ENCODE results near the gene THAP11.
"Not testable (repeated sequence)": the region's sequence is repeated elsewhere in the genome, so short reads cannot be mapped to it uniquely, and the experiment has no call there.

THAP11 gene

DNA sequence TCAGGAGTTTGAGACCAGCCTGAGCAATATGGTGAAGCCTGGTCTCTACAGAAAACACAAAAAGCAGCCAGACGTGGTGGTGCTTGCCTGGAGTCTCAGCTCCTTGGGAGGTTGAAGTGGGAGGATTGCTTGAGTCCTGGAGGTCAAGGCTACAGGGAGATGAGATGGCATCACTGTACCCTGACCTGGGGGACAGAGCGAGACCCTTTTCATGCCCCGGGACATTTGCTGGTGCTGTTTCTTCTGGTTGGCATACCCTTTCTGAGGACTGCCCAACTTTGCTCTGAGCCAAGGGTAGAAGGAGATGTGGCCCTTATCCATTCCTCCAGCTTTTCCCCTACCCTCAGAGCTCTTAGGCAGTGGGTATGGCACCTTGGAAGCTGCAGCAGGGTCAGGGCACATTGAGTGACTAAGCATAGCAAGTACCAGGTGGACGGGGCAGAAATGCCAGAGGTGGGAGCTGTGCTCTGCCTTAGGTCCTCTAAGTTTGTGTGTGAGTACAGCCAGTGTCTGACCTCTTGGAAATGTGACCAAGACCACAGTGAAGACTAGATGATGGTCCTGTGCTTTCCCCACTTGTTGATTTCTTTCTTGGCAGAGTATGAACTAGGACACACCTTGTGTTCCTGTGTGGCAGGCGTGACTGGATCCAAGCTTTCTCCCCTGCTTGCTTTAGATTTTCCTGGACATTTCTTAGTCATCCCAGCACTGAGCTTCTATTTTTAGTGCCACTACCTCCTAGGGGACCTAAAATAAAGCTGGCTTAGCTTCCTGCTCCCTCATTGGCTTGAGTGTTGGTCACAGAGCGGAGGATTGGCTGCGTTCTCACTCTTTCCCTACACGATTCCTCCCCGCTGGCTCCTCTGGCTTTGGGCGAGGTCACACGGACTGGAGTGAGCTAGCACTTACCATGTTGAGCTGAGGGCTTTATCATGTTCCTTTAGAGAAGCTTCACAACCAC lies 20.8 kb downstream of the THAP11 start:
- in situ Hi-C loops (cut with MboI; ENCODE audit: low sequenced_read_pairs) = no loop called here

DNA sequence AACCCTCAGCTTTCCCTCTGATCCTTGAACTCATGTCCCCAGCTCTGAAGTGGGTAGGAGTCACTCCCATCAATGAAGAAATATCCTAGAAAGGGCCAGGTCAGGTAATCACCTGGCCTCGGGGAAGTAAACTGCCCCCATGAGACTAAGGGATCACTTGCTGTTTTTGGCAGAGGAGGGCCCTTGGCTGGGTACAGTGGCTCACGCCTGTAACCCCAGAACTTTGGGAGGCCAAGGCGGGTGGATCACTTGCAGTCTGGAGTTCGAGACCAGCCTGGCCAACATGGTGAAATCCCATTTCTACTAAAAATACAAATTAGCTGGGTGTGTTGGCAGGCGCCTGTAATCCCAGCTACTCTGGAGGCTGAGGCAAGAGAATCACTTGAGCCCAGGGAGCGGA lies 21.9 kb downstream of the THAP11 start:
- in situ Hi-C loops (cut with MboI; ENCODE audit: low sequenced_read_pairs) = not testable (repeated sequence)

DNA sequence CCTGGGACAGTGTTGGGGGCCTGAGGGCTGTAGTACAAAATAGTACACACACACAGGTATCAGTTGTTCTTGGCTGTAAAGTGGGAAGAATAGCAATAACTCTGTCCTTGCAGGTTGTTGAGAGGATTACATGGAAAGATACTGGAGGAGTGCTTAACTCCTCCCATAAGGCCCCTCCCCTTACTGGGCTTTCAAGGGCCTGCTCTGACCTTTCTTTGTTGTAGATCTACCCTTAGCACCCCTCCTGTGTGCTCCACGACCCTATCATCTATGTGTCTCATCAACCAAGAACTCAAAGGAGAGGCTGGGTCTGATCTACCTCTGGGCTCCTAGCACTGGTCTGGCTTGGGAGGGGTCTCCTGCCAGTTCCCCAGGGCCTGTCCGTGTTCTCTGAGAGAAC lies 22.5 kb downstream of the THAP11 start:
- in situ Hi-C loops (cut with MboI; ENCODE audit: low sequenced_read_pairs) = no loop called here

DNA sequence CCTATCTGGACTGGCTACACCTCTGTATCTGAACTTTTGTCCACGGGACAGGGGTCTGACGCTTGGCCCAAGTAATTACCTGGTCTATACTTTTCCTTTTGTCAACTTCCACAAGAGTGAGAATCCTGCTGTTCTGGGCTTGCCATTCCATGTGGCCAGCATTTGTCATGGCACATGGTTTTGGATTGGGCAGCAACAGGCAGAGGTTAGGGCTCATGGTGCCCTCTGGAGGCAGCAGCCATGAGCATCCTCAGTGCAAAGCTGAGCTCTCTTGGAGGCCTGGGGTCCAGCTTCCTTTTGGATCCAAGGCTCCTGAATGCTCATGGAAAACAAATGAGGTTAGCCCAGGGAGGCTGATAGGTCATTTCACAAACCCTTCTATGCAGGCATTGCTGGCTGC lies 23.2 kb downstream of the THAP11 start:
- in situ Hi-C loops (cut with MboI; ENCODE audit: low sequenced_read_pairs) = no loop called here

DNA sequence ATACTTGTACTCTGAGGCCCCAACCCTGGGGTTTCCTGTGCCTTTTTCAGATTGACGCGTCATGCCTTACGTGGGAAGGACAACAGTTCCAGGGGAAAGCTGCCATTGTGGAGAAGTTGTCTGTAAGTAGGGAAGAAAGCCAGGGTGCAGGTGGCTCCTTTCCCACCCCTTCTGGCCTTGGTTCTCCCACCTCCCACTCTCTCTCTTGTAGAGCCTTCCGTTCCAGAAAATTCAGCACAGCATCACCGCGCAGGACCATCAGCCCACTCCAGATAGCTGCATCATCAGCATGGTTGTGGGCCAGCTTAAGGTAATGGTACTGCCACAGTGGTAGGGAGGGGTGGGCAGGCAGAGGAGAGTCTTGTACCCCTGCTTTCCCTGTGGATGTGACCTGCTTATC lies 26.2 kb downstream of the THAP11 start:
- in situ Hi-C loops (cut with MboI; ENCODE audit: low sequenced_read_pairs) = no loop called here

DNA sequence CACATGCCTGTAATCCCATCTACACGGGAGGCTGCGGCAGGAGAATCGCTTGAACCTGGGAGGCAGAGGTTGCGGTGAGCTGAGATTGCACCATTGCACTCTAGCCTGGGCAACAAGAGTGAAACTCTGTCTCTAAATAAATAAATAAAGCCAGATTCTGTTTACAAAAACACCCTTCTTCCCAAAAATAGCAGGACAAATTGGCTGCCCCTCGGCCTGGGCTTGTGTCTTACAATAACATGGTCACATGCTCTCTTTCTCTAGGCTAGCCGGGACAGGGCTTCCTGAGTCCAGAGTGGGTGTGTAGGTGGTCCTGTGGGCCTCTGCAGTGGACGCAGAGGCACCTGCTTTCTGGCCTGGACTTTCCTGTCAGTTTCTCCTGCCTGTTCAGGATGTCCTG lies 27.5 kb downstream of the THAP11 start:
- in situ Hi-C loops (cut with MboI; ENCODE audit: low sequenced_read_pairs) = no loop called here

DNA sequence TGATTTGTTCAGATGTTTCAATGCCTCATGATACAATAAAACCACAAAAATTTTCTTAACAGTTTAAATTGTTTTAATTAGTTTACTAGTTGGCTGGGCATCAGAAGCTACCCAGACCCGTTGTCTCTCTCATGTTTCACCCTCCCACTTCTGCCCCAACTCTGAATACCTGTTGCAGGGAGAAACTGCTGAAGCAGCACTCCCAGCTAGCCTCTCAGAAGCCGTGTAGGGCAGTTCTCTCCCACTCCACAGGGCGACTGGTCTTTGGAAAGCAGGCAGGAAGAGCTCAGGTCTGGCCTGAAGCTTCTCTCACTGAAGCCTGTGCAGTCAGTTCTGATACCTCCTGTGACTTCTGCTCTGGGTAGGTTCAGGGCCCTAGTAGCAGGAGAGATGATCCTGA lies 29.1 kb downstream of the THAP11 start:
- in situ Hi-C loops (cut with MboI; ENCODE audit: low sequenced_read_pairs) = no loop called here

DNA sequence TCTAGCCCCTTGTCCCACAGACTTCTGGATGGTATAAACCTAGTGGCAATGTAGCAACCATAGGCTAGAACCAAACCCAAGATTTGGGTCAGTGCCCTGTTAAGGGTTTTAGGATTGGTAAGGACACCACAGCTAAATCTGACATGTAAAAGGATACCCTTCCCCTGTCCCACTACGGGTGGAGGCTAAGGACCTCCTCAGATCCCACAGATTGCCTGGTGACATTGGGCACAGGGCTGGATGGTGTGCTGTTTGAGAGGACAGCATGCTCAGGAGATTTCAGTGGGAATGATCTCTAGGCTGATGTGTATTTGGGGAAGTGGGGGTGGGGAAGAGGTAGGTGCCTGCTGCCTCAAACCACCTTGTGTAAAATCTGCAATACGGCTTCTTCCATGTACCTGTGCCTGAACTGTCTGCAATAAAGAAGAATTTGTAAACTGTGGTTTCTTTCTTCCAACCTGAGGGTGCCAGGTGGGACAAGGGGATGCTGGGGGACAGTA lies 30.1 kb downstream of the THAP11 start:
- in situ Hi-C loops (cut with MboI; ENCODE audit: low sequenced_read_pairs) = no loop called here

DNA sequence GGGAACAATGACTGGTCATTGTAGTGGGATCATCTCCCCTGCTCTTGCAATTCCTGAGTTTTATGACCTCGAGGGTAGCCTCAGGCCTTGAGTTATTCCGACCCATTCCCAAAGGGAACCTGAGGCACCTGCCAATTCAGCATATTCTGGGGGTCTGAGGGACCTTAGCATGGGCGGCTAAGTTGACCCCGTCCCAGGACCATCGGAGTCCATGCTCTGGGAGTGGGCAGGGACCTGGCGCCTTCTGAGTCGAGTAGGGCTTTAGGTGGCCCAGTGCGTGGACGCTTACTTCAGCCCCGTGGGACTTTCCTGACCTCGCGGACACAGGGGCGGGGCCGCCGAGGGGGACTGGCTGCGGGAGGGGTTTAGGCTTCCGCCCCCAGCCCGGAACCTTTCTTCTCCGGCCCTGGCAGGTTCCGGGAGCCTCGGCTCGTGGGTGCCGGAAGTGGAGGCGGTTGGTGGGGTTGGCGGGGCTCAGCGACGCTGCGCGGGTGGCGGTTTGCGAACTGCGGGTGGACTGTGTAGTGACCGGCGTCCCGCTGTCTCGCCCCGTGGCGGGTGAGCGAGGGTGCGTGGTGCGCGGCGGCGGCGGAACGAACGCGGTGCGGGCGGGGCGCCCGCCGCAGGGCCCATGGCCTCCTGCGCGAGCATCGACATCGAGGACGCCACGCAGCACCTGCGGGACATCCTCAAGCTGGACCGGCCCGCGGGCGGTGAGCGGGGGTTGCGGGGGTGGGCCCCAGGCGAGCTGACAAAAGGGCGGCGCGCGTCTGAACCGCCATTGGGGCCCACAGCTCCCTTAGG lies 30.7 kb downstream of the THAP11 start, which contains the start of gene EDC4:
EDC4 (plus strand) TSS at position 422 of the 804 bp plus-strand sequence; CDS start at position 632, 210 bp downstream.
- in situ Hi-C loops (cut with MboI; ENCODE audit: low sequenced_read_pairs) = no loop called here

DNA sequence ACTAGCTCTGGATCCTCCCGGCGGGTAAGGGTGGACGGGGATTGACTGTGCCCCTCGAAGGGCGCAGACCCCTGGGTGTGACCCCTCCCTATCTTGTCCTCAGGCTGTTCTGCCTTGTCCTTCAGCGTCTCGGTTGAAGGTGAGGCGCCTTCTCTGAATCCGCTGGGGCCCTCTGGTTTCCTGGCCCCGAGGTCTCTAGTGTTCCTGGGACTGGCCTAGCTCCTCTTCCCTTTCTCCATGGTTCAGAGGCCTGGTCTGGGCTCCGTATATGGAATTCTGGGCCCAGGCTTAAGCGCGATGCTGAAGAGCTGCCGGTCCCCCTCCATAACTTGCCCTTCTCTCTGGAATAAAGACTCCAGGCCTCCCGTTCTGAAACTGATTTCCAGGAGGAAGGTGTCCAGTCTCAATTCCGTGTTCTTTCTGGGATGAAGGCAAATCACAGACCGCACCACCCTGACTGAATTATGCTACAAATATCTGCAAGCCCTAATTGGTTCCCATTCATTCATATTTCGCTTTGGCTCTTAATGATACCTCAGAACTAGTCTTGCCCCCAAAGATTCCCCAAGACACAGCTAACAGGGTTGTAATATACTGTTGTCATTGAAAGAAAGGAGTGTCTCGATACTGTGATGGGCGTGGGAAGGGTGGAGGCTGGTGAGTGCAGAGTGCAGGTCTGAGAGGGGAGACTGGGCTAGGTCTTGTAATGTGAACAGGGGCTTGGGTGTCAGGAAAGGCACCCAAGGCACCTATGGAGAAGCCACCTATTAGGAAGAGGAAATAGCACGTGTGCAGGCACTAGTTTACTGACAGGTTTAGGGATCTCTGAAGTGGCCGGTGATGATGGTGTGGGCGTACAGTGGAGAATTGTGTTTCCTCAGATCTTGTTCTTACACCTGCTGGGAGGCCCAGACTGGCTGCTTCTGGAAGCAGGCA lies 31.6 kb downstream of the THAP11 start:
- in situ Hi-C loops (cut with MboI; ENCODE audit: low sequenced_read_pairs) = no loop called here

DNA sequence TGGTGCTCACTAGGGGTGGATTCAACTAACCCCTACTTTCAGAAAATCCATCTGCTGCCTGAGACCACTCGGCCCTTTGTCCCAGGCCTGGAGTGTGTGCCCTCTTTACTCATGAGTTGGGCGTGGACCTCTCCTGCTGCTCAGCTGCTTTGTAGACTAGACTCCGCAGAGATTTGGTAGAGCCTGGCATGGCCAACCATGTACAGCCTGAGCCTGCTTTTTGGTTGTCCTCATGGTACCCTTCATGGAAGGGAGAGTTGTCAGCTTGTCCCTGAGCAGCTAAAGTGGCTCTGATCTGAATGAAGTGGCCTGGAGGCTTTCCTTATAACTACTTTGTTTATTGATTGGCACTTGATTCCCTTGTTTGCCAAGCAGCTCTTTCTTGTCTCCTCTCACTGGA lies 32.3 kb downstream of the THAP11 start:
- in situ Hi-C loops (cut with MboI; ENCODE audit: low sequenced_read_pairs) = no loop called here

DNA sequence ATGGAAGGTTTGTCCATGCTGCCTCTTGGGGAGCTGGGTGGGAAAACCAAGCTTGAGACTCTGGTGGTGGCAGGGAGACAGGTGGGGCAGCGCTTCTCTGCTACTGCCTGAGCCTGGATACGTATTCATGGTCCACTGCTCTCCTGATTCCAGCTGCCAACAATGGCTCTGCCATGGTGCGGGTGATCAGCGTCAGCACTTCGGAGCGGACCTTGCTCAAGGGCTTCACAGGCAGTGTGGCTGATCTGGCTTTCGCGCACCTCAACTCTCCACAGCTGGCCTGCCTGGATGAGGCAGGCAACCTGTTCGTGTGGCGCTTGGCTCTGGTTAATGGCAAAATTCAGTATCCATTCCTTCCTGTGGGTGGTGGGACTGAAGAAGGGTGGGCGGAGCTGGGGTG lies 34.9 kb downstream of the THAP11 start:
- in situ Hi-C loops (cut with MboI; ENCODE audit: low sequenced_read_pairs) = no loop called here

DNA sequence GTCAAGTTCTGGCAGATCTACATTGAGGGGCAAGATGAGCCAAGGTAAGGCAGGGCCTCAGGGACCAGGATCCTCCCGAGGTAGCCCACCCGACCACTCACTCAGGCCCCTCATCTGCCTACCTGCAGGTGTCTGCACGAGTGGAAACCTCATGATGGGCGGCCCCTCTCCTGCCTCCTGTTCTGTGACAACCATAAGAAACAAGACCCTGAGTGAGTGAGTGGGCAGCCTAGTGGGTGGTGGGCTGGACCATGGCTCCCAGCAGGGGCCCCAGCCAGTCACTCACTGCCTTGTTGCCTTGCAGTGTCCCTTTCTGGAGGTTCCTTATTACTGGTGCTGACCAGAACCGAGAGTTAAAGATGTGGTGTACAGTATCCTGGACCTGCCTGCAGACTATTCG lies 36.1 kb downstream of the THAP11 start:
- in situ Hi-C loops (cut with MboI; ENCODE audit: low sequenced_read_pairs) = no loop called here

DNA sequence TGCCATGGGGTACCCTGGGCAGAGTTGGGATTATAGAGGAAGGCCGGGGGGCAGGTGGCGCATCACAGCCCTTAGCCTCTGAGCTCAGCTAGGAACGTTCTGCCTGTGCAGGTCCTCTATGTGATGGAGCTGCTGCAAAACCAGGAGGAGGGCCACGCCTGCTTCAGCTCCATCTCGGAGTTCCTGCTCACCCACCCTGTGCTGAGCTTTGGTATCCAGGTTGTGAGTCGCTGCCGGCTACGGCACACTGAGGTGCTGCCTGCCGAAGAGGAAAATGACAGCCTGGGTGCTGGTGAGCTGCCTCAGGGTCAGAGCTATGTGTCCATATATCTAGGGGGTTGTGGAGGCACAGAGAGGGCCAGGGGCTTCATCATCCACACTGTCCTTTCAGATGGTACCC lies 36.7 kb downstream of the THAP11 start:
- in situ Hi-C loops (cut with MboI; ENCODE audit: low sequenced_read_pairs) = no loop called here

DNA sequence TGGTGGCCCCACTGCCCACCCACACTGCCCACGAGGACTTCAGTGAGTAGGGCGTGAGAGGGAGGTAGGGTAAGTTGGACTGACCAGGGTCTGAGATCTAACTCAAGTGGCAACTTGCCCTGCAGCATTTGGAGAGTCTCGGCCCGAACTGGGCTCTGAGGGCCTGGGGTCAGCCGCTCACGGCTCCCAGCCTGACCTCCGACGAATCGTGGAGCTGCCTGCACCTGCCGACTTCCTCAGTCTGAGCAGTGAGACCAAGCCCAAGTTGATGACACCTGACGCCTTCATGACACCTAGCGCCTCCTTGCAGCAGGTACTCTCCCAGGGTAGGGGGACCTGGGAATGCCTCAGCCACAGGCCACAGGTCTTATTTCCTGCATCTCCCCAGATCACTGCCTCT lies 37.3 kb downstream of the THAP11 start:
- in situ Hi-C loops (cut with MboI; ENCODE audit: low sequenced_read_pairs) = no loop called here

DNA sequence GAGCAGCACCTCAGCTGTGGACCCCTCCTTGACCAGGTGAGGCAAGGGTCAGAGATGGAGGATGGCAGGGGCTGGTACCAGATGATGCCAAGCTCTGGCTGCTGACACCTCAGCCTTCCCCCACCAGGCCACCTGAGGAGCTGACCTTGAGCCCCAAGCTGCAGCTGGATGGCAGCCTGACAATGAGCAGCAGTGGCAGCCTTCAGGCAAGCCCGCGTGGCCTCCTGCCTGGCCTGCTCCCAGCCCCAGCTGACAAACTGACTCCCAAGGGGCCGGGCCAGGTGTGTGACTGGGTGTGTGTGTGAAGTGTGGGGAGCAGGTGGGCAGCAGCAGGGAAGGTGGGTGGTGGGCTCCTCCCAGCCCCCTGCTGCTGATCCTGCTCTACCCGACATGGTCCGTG lies 37.8 kb downstream of the THAP11 start:
- in situ Hi-C loops (cut with MboI; ENCODE audit: low sequenced_read_pairs) = loop anchor here (10.0 kb wide), 1 partner anchor 55 kb away; the partner anchor contains the start of genes CTRL and PSMB10

DNA sequence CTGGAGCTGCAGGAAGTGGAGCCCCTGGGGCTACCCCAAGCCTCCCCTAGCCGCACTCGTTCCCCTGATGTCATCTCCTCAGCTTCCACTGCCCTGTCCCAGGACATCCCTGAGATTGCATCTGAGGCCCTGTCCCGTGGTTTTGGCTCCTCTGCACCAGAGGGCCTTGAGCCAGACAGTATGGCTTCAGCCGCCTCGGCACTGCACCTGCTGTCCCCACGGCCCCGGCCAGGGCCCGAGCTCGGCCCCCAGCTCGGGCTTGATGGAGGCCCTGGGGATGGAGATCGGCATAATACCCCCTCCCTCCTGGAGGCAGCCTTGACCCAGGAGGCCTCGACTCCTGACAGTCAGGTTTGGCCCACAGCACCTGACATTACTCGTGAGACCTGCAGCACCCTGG lies 38.5 kb downstream of the THAP11 start:
- in situ Hi-C loops (cut with MboI; ENCODE audit: low sequenced_read_pairs) = loop anchor here (10.0 kb wide), 1 partner anchor 54 kb away; the partner anchor contains the start of genes CTRL and PSMB10

DNA sequence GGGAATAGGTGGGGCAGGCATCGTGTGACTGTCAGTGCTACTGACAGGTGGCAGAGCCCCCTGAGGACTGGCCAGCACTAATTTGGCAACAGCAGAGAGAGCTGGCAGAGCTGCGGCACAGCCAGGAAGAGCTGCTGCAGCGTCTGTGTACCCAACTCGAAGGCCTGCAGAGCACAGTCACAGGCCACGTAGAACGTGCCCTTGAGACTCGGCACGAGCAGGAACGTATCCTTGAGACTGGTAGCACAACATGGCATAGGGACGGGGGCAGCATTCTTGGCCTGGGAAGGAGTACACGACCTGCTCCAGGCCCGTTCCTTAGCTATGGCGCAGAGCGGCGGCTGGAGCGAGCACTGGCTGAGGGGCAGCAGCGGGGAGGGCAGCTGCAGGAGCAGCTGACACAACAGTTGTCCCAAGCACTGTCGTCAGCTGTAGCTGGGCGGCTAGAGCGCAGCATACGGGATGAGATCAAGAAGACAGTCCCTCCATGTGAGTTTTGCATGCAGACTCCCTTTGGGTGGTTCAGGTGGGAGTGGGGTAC lies 39.6 kb downstream of the THAP11 start:
- in situ Hi-C loops (cut with MboI; ENCODE audit: low sequenced_read_pairs) = loop anchor here (10.0 kb wide), 1 partner anchor 53 kb away; the partner anchor contains the start of genes CTRL and PSMB10

DNA sequence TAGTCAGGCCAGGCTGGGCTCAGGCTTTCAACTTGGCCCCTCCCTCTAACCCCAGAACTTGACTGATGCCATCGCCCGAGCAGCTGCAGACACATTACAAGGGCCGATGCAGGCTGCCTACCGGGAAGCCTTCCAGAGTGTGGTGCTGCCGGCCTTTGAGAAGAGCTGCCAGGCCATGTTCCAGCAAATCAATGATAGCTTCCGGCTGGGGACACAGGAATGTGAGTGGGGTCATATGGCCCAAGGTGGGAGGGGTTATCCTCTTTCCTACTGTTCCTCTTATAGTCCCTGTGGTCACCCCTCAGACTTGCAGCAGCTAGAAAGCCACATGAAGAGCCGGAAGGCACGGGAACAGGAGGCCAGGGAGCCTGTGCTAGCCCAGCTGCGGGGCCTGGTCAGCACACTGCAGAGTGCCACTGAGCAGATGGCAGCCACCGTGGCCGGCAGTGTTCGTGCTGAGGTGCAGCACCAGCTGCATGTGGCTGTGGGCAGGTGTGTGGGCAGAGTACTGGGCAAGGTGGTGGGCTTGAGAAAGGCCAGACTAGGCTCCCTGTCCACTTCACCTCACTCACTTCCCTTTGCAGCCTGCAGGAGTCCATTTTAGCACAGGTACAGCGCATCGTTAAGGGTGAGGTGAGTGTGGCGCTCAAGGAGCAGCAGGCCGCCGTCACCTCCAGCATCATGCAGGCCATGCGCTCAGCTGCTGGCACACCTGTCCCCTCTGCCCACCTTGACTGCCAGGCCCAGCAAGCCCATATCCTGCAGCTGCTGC lies 40.4 kb downstream of the THAP11 start:
- in situ Hi-C loops (cut with MboI; ENCODE audit: low sequenced_read_pairs) = loop anchor here (10.0 kb wide), 1 partner anchor 52 kb away; the partner anchor contains the start of genes CTRL and PSMB10
